PC-9 (cell line): Measurements from ENCODE around the gene LMCD1. TPM values are rescaled to one million over a fixed set of nuclear protein-coding genes. Genes with fewer than 3 reads are reported as not detected.

Experiments used
- BruUV-seq: library from RNA; stranded (reverse); fragments of 400-500 nt; replicated peaks from 2 replicates; lab custom pipeline; 2021; lab: Mats Ljungman, UMichigan
- CTCF ChIA-PET: fragments of 300-600 bp; sonication (Branson Sonifier 250); formaldehyde crosslinking; loops from one replicate; lab custom pipeline; 2022; ENCODE audit warnings: antibody characterized with exemption; lab: Charles Lee
- POLR2A ChIA-PET: fragments of 300-600 bp; sonication (Branson Sonifier 250); formaldehyde crosslinking; loops from one replicate; lab custom pipeline; 2022; ENCODE audit warnings: antibody characterized with exemption; ENCODE audit not compliant: unreplicated experiment; lab: Charles Lee
- DNase-seq, 2 experiments: peaks; one replicate each; pipeline versions ENCODE4 v3.0.0 to v3.0.0-alpha.2; 2015 to 2022; ENCODE audit warnings: mixed read lengths in 1 of 2
- H2AFZ ChIP-seq: fragments of 200-600 bp; sonication (generic); 2 replicates; pipeline ENCODE4 v1.8.1; 2017; ENCODE audit warnings: antibody characterized with exemption
- H3F3A ChIP-seq: fragments of 200-600 bp; sonication (generic); 2 replicates; pipeline ENCODE4 v1.8.1; 2017; ENCODE audit warnings: antibody characterized with exemption, mild to moderate bottlenecking, low read depth; ENCODE audit not compliant: insufficient read depth
- H3K27ac ChIP-seq: fragments of 200-600 bp; sonication (generic); 2 replicates; pipeline ENCODE4 v1.6.1; 2016; ENCODE audit warnings: mixed run types
- H3K27me3 ChIP-seq: fragments of 200-600 bp; sonication (generic); 2 replicates; pipeline ENCODE4 v1.6.1; 2016; ENCODE audit warnings: low read depth, mixed run types; ENCODE audit not compliant: insufficient read depth
- H3K36me3 ChIP-seq: fragments of 200-600 bp; sonication (generic); 2 replicates; pipeline ENCODE4 v1.6.1; 2016; ENCODE audit warnings: low read depth, mixed run types
- H3K4me1 ChIP-seq: fragments of 200-600 bp; sonication (generic); replicated peaks from 2 replicates; pipeline ENCODE4 v1.6.1; 2016; ENCODE audit warnings: mixed run types; ENCODE audit not compliant: insufficient read depth
- H3K4me2 ChIP-seq: fragments of 200-600 bp; sonication (generic); 2 replicates; pipeline ENCODE4 v1.6.1; 2017; ENCODE audit warnings: mixed run types
- H3K4me3 ChIP-seq: fragments of 200-600 bp; sonication (generic); 2 replicates; pipeline ENCODE4 v1.6.1; 2016; ENCODE audit warnings: mixed run types
- H3K79me2 ChIP-seq: fragments of 200-600 bp; sonication (generic); 2 replicates; pipeline ENCODE4 v1.6.1; 2017; ENCODE audit warnings: low read depth, mixed run types
- H3K9me2 ChIP-seq: fragments of 200-600 bp; sonication (generic); 2 replicates; pipeline ENCODE4 v1.8.1; 2017; ENCODE audit warnings: mild to moderate bottlenecking; ENCODE audit not compliant: insufficient read depth
- H3K9me3 ChIP-seq: fragments of 200-600 bp; sonication (generic); 2 replicates; pipeline ENCODE4 v1.8.1; 2016; ENCODE audit warnings: low read depth; ENCODE audit not compliant: insufficient read depth
- H4K20me1 ChIP-seq: fragments of 200-600 bp; sonication (generic); 2 replicates; pipeline ENCODE4 v1.8.1; 2017; ENCODE audit not compliant: insufficient read depth
- EZH2 ChIP-seq: fragments of 200-600 bp; sonication (generic); IDR thresholded peaks from 2 replicates; pipeline ENCODE4 v1.8.0; 2017; ENCODE audit warnings: antibody characterized with exemption, low read depth
- intact Hi-C: fragments of 100-400 bp; cut with micrococcal nuclease; formaldehyde crosslinking; loops from one replicate; pipeline ENCODE4 v1.10.0; 2022; ENCODE audit not compliant: unreplicated experiment
- total RNA-seq: library from RNA; stranded (reverse); gene quantifications from 2 replicates; pipeline ENCODE4 v1.2.3, GENCODE V29; 2021
- TF ChIP-seq, protein P1 (sequence below): fragments of 200-600 bp; sonication (generic); conservative IDR thresholded peaks from 2 replicates; pipeline ENCODE4 v1.6.1; 2017; ENCODE audit warnings: mixed run types, antibody characterized with exemption, mild to moderate bottlenecking, moderate library complexity

Gene LMCD1
- total RNA-seq, 1 experiment from 2014 or later, result 10.3 TPM

DNA sequence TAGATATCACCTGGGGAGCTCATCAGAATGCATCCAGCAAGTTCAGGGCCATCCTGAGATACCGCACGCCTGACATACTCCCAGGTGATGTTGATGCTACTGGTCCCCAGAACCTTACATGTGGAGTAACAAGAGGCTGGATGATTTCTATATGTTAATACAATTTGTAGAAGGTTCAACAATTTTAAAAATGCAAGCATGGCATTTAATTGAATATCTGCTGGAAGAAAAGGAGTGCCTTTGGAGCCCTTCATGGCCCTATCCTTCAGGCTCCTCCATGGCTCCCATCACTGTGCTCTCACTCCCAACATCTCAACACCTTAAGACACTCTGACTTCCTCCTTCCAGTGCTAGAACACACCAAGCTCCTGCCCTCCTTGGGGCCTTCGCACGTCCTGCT, 36.6 kb downstream of the LMCD1 start:
- ChIA-PET CTCF (no interaction called here), POLR2A (no interaction called here)
- Histone ChIP-seq H4K20me1 (no peaks in the 10 kb centered on the region), H3K79me2 (no peaks in the 10 kb centered on the region), H3K4me3 (no peak overlapping the region), H3K4me2 (no peak overlapping the region), H3K27ac (no peak overlapping the region), H3K9me2 (no peaks in the 10 kb centered on the region), H3K9me3 (no peaks in the 10 kb centered on the region), H3K27me3 (no peaks in the 10 kb centered on the region), H3K4me1 (no peaks in the 10 kb centered on the region), H3F3A (no peaks in the 10 kb centered on the region), H3K36me3 (no peaks in the 10 kb centered on the region), H2AFZ (no peak overlapping the region)
- DNase-seq, result no peak
- intact Hi-C loops, result no loop called here
- TF ChIP-seq EZH2, result no peak
- TF ChIP-seq, protein P1, sequence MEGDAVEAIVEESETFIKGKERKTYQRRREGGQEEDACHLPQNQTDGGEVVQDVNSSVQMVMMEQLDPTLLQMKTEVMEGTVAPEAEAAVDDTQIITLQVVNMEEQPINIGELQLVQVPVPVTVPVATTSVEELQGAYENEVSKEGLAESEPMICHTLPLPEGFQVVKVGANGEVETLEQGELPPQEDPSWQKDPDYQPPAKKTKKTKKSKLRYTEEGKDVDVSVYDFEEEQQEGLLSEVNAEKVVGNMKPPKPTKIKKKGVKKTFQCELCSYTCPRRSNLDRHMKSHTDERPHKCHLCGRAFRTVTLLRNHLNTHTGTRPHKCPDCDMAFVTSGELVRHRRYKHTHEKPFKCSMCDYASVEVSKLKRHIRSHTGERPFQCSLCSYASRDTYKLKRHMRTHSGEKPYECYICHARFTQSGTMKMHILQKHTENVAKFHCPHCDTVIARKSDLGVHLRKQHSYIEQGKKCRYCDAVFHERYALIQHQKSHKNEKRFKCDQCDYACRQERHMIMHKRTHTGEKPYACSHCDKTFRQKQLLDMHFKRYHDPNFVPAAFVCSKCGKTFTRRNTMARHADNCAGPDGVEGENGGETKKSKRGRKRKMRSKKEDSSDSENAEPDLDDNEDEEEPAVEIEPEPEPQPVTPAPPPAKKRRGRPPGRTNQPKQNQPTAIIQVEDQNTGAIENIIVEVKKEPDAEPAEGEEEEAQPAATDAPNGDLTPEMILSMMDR, result no peak
- no TSS peak for BruUV-seq

DNA sequence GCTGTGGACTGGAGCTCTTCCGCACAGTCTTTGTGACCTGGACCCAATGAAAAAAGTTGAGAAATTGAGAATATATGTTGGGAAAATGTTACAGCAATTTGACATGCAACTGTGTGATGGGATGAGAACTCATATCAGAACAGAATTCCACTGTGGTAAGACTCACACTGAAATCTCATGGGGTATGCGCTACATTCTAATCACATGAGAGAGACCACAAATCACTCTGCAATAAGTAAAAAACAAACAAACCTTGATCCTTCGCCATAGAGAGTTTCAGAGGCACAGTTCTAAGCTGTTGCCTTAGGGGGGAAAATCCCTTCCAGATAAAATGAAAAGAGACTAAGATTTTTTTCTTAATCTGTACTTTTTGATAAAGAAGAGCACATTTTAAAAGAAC, 37.3 kb downstream of the LMCD1 start:
- no peak for DNase-seq
- intact Hi-C loops, result no loop called here
- Histone ChIP-seq H3K4me1 (no peaks in the 10 kb centered on the region), H3K4me2 (no peak overlapping the region), H4K20me1 (no peaks in the 10 kb centered on the region), H3K4me3 (no peak overlapping the region), H2AFZ (no peak overlapping the region), H3K27ac (no peak overlapping the region), H3K9me2 (no peaks in the 10 kb centered on the region), H3F3A (no peaks in the 10 kb centered on the region), H3K27me3 (no peaks in the 10 kb centered on the region), H3K9me3 (no peaks in the 10 kb centered on the region), H3K36me3 (no peaks in the 10 kb centered on the region), H3K79me2 (no peaks in the 10 kb centered on the region)
- TF ChIP-seq EZH2, result no peak
- TF ChIP-seq, protein P1, result no peak
- CTCF ChIA-PET, result no interaction called here
- no TSS peak for BruUV-seq
- POLR2A ChIA-PET, result no interaction called here

DNA sequence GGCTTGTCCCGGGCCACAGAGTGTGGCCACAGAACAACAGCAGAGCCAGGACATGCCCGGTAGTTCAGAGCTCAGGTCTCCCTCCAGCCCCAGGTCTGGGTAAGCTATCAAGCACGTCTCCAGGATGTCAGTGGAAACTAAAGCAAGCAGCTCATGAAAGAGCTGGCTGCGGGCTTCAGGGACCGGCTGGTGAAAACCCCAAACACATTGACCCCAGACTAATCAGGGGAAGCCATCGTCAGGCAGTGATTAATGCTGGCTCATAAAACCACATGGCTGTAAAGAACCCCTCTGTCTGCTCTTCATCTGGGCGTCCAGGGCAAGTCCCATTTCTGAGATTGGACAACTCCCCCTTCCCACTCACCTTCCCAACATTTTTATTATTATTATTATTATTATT, 37.8 kb downstream of the LMCD1 start:
- no peaks in the 10 kb centered on the region for H3K9me3 ChIP-seq
- H2AFZ ChIP-seq, result no peak overlapping the region
- no peaks in the 10 kb centered on the region for H3K4me1 ChIP-seq
- CTCF ChIA-PET, result no interaction called here
- H4K20me1 ChIP-seq, result no peaks in the 10 kb centered on the region
- POLR2A ChIA-PET, result no interaction called here
- TF ChIP-seq, protein P1, result no peak
- no peak for TF ChIP-seq EZH2
- H3K79me2 ChIP-seq, result no peaks in the 10 kb centered on the region
- H3K9me2 ChIP-seq, result no peaks in the 10 kb centered on the region
- BruUV-seq, result no TSS peak
- no peaks in the 10 kb centered on the region for H3K27me3 ChIP-seq
- DNase-seq, result no peak
- H3K4me3 ChIP-seq, result no peak overlapping the region
- no peaks in the 10 kb centered on the region for H3F3A ChIP-seq
- H3K27ac ChIP-seq, result no peak overlapping the region
- no peak overlapping the region for H3K4me2 ChIP-seq
- intact Hi-C loops, result no loop called here
- H3K36me3 ChIP-seq, result no peaks in the 10 kb centered on the region
